Activated CD4-positive, CD25-positive, alpha-beta regulatory T cell treated with anti-CD3 and anti-CD28 coated beads, Interleukin-2, amount 50 U/mL, for 24 hours (primary cell): ENCODE measurements around the gene ZNF593.

Source experiments
- ATAC-seq, 2 donors: fragments of 150-1000 bp; cut with Tn5 transposase; one replicate each; pipeline ENCODE4 v1.10.0; 2021; ENCODE audit warnings: mild to moderate bottlenecking in 1 of 2, moderate library complexity in 1 of 2

The ZNF593 gene

DNA sequence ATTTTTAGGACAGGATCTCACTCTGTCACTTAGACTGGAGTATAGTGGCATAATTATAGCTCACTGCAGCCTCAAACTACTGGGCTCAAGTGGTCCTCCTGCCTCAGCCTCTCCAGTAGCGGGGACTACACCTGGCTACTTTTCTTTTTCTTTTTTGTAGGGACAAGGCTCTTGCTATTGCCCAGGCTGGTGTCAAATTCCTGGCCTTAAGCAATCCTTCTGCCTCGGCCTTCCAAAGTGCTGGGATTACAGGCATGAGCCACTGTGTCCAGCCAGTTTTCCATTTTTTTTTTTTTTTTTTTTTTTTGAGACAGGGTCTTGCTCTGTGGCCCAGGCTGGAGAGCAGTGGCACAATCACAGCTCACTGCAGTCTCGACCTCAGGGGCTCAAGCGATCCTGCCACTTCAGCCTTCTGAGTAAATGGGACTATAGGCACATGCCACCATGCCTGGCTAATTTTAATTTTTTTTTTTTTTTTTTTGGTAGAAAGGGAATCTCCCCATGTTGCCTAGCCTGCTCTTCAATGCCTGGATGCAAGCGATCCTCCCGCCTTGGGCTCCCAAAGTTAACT is 43.7 kb downstream of the ZNF593 start:
- no peak for ATAC-seq

DNA sequence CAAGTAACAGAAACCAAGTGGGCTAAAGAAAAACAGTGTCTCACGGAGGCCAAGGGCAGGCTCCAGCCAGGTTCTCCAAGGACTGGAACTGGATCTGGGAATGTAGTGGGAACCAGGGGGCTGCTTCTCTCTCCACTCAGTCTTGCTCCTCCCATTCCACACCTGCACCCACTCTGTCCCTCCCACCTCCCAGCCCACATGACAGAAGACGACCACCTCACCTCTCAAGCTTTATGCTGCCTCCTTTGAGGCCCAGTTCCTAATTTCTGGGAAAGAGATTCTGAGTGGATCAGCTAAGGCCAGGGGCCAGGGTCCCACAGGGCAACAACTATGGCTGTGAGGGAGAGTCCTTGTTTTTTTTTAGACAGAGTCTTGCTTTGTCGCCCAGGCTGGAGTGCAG is 45.5 kb downstream of the ZNF593 start:
- ATAC-seq = no peak

DNA sequence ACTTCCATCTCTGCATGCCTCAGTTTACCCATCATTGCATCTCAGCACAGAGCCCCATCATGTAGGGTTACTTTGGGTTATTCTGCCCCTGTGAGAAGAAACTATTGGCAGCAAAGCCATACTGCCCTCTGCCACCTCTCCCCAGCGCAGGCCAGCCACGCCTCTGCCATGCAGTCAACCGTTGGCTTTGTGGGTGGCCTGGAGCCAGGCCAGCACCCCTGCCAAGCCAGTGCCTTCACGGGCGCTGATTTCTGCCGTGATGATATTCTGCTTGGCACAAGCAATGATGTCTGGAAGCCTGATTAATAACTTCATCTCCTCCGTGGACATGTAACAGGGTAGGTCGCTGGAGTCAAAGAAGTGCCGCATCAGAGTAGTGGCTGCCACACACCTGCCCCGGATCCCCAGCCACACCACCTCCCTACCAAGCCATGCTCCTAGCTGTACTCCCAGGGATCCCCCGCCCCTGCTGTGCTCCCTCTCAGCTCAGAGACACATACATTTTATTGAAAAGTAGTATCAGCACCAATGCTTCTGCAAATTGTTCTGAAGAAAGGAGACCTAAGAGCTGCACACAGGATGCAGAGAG is 49.3 kb downstream of the ZNF593 start:
- ATAC-seq = no peak
